Esophagus squamous epithelium (tissue), 5 donors: Measurements from ENCODE around the gene LHPP. TPM values are rescaled to one million over a fixed set of nuclear protein-coding genes. Genes with fewer than 3 reads are reported as not detected.
A peak's percentile ranks its signal among the peaks of the same experiment; 100 is the strongest.

Source experiments
- DNase-seq: peaks from one replicate; lab custom pipeline; 2025; lab: John Stamatoyannopoulos, UW
- H3K27ac ChIP-seq, 4 donors: fragments of 200-600 bp; sonication (generic); one replicate each; pipeline ENCODE4 v1.5.1; 2016 to 2019; ENCODE audit warnings: mild to moderate bottlenecking in 1 of 4
- H3K27me3 ChIP-seq, 4 donors: fragments of 200-600 bp; sonication (generic); 1 replicate in 3 of 4; 2 replicates in 1 of 4; pipeline versions ENCODE4 v1.5.1 to v1.6.0; 2017 to 2021; ENCODE audit warnings: antibody characterized with exemption in 1 of 4
- H3K36me3 ChIP-seq, 3 donors: fragments of 200-600 bp; sonication (generic); one replicate each; pipeline ENCODE4 v1.5.1; 2016 to 2019
- H3K4me1 ChIP-seq, 3 donors: fragments of 200-600 bp; sonication (generic); one replicate each; pipeline ENCODE4 v1.5.1; 2017 to 2019
- H3K4me3 ChIP-seq, 4 donors: fragments of 200-600 bp; sonication (generic); 1 replicate in 3 of 4; 2 replicates in 1 of 4; pipeline ENCODE4 v1.5.1; 2016 to 2019; ENCODE audit warnings: mild to moderate bottlenecking in 2 of 4, moderate library complexity in 1 of 4
- H3K9me3 ChIP-seq, 3 donors: fragments of 200-600 bp; sonication (generic); one replicate each; pipeline ENCODE4 v1.5.1; 2016 to 2019
- POLR2A ChIP-seq, 4 donors: fragments of 450-650 bp; IDR thresholded peaks; one replicate each; pipeline ENCODE4 v1.6.1; 2017; ENCODE audit warnings: antibody characterized with exemption in 4 of 4, mild to moderate bottlenecking in 4 of 4, moderate library complexity in 3 of 4
- WGBS, 2 donors: methylation state at CpG; one replicate each; pipeline ENCODE4 v1.1.5; 2018; 5-methylcytosine and 5-hydroxymethylcytosine counted together
- intact Hi-C: fragments of 100-400 bp; cut with DNase I; formaldehyde crosslinking; loops from one replicate; pipeline ENCODE4 v1.15.0; 2022
- total RNA-seq, 4 donors: library from RNA; depleted of rRNA; stranded (reverse); fragments of >200 nt; gene quantifications; one replicate each; pipeline ENCODE4 v1.1.0, GENCODE V29; 2016
- TF ChIP-seq, protein P1 (sequence below), 6 experiments: fragments of 450-650 bp in 4 of 6; fragments of 200-600 bp in 2 of 6; sonication (generic) in 2 of 6; IDR thresholded peaks; one replicate each; pipeline ENCODE4 v1.5.1; 2016 to 2019; ENCODE audit warnings: antibody characterized with exemption in 6 of 6, mild to moderate bottlenecking in 4 of 6, moderate library complexity in 4 of 6
- donor health status: DM: yes; HTN: yes; CAD: no.

LHPP gene
- total RNA-seq, 4 donors from 2014 or later = 13.9 to 41.1 (median 24.3) TPM

GRCh38 chr10:124639646-124640045, 178.0 kb downstream of the LHPP start:
- H3K36me3 ChIP-seq = peaks cover 0 to 33% (median 9%) of the 10 kb centered on the region in 3 donors
- WGBS, 2 donors = 92% methylated on average over 6 of the region's 6 CpGs; no CpG with 5 or more reads in 1 of the 2 donors
- no peak for TF ChIP-seq POLR2A (IDR thresholded peaks at IDR 0.05)
- TF ChIP-seq, protein P1, sequence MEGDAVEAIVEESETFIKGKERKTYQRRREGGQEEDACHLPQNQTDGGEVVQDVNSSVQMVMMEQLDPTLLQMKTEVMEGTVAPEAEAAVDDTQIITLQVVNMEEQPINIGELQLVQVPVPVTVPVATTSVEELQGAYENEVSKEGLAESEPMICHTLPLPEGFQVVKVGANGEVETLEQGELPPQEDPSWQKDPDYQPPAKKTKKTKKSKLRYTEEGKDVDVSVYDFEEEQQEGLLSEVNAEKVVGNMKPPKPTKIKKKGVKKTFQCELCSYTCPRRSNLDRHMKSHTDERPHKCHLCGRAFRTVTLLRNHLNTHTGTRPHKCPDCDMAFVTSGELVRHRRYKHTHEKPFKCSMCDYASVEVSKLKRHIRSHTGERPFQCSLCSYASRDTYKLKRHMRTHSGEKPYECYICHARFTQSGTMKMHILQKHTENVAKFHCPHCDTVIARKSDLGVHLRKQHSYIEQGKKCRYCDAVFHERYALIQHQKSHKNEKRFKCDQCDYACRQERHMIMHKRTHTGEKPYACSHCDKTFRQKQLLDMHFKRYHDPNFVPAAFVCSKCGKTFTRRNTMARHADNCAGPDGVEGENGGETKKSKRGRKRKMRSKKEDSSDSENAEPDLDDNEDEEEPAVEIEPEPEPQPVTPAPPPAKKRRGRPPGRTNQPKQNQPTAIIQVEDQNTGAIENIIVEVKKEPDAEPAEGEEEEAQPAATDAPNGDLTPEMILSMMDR (IDR thresholded peaks at IDR 0.05) = no peak
- no peak for DNase-seq
- intact Hi-C loops = no loop called here
- no peaks in the 10 kb centered on the region for H3K27me3 ChIP-seq
- H3K27ac ChIP-seq = peak overlapping the region in 3 of 4 donors; percentile 48 to 77 (median 75)
- H3K9me3 ChIP-seq = no peaks in the 10 kb centered on the region
- peaks cover 33 to 84% (median 55%) of the 10 kb centered on the region in 3 donors for H3K4me1 ChIP-seq
- no peak overlapping the region for H3K4me3 ChIP-seq

- no peak for TF ChIP-seq POLR2A (IDR thresholded peaks at IDR 0.05)
- TF ChIP-seq, protein P1 (IDR thresholded peaks at IDR 0.05) = no peak
- H3K27ac ChIP-seq = peak overlapping the region in 3 of 4 donors; percentile 48 to 77 (median 75)
- H3K4me1 ChIP-seq = peaks cover 36 to 88% (median 59%) of the 10 kb centered on the region in 3 donors
- peaks cover 0 to 33% (median 9%) of the 10 kb centered on the region in 3 donors for H3K36me3 ChIP-seq
- WGBS, 2 donors = 20% methylated on average over 2 of the region's 7 CpGs; no CpG with 5 or more reads in 1 of the 2 donors
- intact Hi-C loops = no loop called here
- DNase-seq = no peak
- H3K4me3 ChIP-seq = no peak overlapping the region
- no peaks in the 10 kb centered on the region for H3K27me3 ChIP-seq
- H3K9me3 ChIP-seq = no peaks in the 10 kb centered on the region
Measured at GRCh38 chr10:124640056-124640455, 178.4 kb downstream of the LHPP start.

- no peak for TF ChIP-seq POLR2A (IDR thresholded peaks at IDR 0.05)
- TF ChIP-seq, protein P1 (IDR thresholded peaks at IDR 0.05) = no peak
- Histone ChIP-seq H3K4me3 (peak overlapping the region in 1 of 4 donors; percentile 13), H3K9me3 (no peaks in the 10 kb centered on the region), H3K27me3 (no peaks in the 10 kb centered on the region), H3K27ac (peak overlapping the region; percentile 32 to 77 (median 62)), H3K36me3 (peaks cover 0 to 27% (median 6%) of the 10 kb centered on the region in 3 donors), H3K4me1 (peaks cover 41 to 94% (median 64%) of the 10 kb centered on the region in 3 donors)
- no peak for DNase-seq
- WGBS, 2 donors = 29 to 36% methylated on average over 13 to 14 of the region's 20 CpGs
- intact Hi-C loops = no loop called here
Measured at GRCh38 chr10:124640538-124641231, 179.1 kb downstream of the LHPP start.

GRCh38 chr10:124641282-124642087, 179.9 kb downstream of the LHPP start:
- no peak overlapping the region for H3K4me3 ChIP-seq
- WGBS, 2 donors = 34 to 45% methylated on average over 10 to 11 of the region's 15 CpGs
- no peaks in the 10 kb centered on the region for H3K27me3 ChIP-seq
- TF ChIP-seq, protein P1 (IDR thresholded peaks at IDR 0.05) = no peak
- peak in 2 of 4 donors; percentile 10 to 15 for TF ChIP-seq POLR2A (IDR thresholded peaks at IDR 0.05)
- H3K36me3 ChIP-seq = peaks cover 0 to 25% (median 0%) of the 10 kb centered on the region in 3 donors
- peaks cover 48 to 100% (median 72%) of the 10 kb centered on the region in 3 donors for H3K4me1 ChIP-seq
- intact Hi-C loops = no loop called here
- peak; percentile 11 for DNase-seq
- H3K9me3 ChIP-seq = no peaks in the 10 kb centered on the region
- H3K27ac ChIP-seq = peak overlapping the region; percentile 32 to 77 (median 62)
